Measurements from ENCODE around the gene CCL25.

- TF ChIP-seq CTCF (IDR thresholded peaks at IDR 0.05) = no peak
- TF ChIP-seq POLR2AphosphoS5 (IDR thresholded peaks at IDR 0.05) = no peak
- no peak for TF ChIP-seq POLR2A (IDR thresholded peaks at IDR 0.05)
Observed at GRCh38 chr19:8074501-8074900, 21.9 kb downstream of the CCL25 start.

Measured in prostate gland (tissue), 2 donors.